ENCODE measurements around the gene TTBK2.

- TF ChIP-seq CTCF (IDR thresholded peaks at IDR 0.05) (no peak), SIN3A (IDR thresholded peaks at IDR 0.05; ENCODE audit: borderline replicate concordance, insufficient read depth, low read depth, low read length) (no peak)
Observed at GRCh38 chr15:42918047-42918446, 2.5 kb downstream of the TTBK2 start.

Measured in Panc1 (cell line).